Measurements from ENCODE around the gene PRLHR. TPM values are rescaled to one million over a fixed set of nuclear protein-coding genes. Genes with fewer than 3 reads are reported as not detected.

The PRLHR gene
- total and polyA plus RNA-seq, 2 of the 13 experiments (the other 11 are each of a cell fraction or from before 2014, with no cell fraction given) = not detected

DNA sequence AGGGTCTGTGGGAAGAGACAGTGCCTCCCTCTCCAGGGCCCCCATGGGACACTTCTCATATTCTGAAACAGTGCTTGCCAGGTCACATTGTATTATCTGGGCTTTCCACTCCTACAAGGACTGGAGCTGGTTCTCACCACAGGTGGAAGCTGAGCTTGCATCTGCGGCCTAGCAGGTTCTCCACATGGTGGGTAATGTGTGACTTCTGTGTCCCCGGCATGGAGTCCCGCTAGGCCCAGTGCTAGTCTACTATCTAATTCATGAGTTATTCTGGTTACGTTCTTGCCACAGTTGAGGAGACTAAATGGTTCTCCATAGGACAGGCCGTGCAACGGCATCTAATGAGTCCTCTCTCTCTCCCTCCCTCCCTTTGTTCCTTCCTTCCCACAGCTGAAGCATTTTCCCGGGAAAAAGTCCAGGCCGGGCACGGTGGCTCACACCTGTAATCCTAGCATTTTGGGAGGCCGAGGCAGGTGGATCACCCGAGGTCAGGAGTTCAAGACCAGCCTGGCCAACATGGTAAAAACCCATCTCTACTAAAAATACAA lies 27.7 kb downstream of the PRLHR start:
- FAIRE-seq (no peak), DNase-seq (ENCODE audit: low spot score) (no peak), ATAC-seq (no peak)
- POLR2A ChIA-PET = no interaction called here
- intact Hi-C loops (cut with micrococcal nuclease; ENCODE audit: unreplicated experiment) = loop anchor here (1.0 to 5.0 kb wide), 5 partner anchors 145 to 460 kb away; partner anchors contain the start of gene NANOS1
- H3K9me3 ChIP-seq (ENCODE audit: low read length) = no peaks in the 10 kb centered on the region
- H3K79me2 ChIP-seq (ENCODE audit: insufficient read depth, low read length) = no peaks in the 10 kb centered on the region
- in situ Hi-C loops (cut with HindIII; ENCODE audit: extremely low pct_ligation_motif_present, low pct_unique_long_range_greater_than_20kb) = loop anchor here (5.0 kb wide), 1 partner anchor 150 kb away; no protein-coding TSS in a partner anchor
- H3K27ac ChIP-seq (ENCODE audit: extremely low read length, insufficient read depth, low read length) = no peak overlapping the region
- no peaks in the 10 kb centered on the region for H4K20me1 ChIP-seq (ENCODE audit: insufficient read depth, low read length)
- H3K36me3 ChIP-seq (replicated peaks in 1 of 2; ENCODE audit: control insufficient read depth in 1 of 2, insufficient read depth in 2 of 2, low read length in 2 of 2) = no peaks in the 10 kb centered on the region
- no peak overlapping the region for H3K4me2 ChIP-seq (ENCODE audit: low read depth, low read length)
- TF ChIP-seq BRD4 (CRISPR knock-in tag; IDR thresholded peaks at IDR 0.05) (no peak), PAF1 (CRISPR knock-in tag; IDR thresholded peaks at IDR 0.05) (no peak), HOXA7 (CRISPR knock-in tag; IDR thresholded peaks at IDR 0.05) (no peak), ZNF775 (CRISPR knock-in tag; IDR thresholded peaks at IDR 0.05; ENCODE audit: borderline replicate concordance) (no peak), FOXP4 (CRISPR knock-in tag; IDR thresholded peaks at IDR 0.05) (no peak), DMAP1 (CRISPR knock-in tag; IDR thresholded peaks at IDR 0.05) (no peak), ZNF382 (CRISPR knock-in tag; IDR thresholded peaks at IDR 0.05; ENCODE audit: borderline replicate concordance) (no peak), IRF2 (CRISPR knock-in tag; IDR thresholded peaks at IDR 0.05) (no peak), ZFP90 (CRISPR knock-in tag; IDR thresholded peaks at IDR 0.05; ENCODE audit: borderline replicate concordance) (no peak), ZNF512B (CRISPR knock-in tag; IDR thresholded peaks at IDR 0.05; ENCODE audit: borderline replicate concordance) (no peak), ZNF234 (CRISPR knock-in tag; conservative IDR thresholded peaks at IDR 0.05) (no peak), ZNF552 (CRISPR knock-in tag; IDR thresholded peaks at IDR 0.05; ENCODE audit: borderline replicate concordance) (no peak), SP5 (CRISPR knock-in tag; IDR thresholded peaks at IDR 0.05; ENCODE audit: borderline replicate concordance, low read depth) (no peak), FOSL2 (CRISPR knock-in tag; IDR thresholded peaks at IDR 0.05) (no peak), ZNF619 (CRISPR knock-in tag; IDR thresholded peaks at IDR 0.05) (no peak)
- TF ChIP-seq, protein P1, sequence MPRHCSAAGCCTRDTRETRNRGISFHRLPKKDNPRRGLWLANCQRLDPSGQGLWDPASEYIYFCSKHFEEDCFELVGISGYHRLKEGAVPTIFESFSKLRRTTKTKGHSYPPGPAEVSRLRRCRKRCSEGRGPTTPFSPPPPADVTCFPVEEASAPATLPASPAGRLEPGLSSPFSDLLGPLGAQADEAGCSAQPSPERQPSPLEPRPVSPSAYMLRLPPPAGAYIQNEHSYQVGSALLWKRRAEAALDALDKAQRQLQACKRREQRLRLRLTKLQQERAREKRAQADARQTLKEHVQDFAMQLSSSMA (CRISPR knock-in tag; IDR thresholded peaks at IDR 0.05) = no peak
- H3K4me3 ChIP-seq (replicated peaks in 1 of 3; ENCODE audit: insufficient read depth in 1 of 3, low read depth in 2 of 3, low read length in 3 of 3) = no peak overlapping the region
- BruUV-seq (replicated peaks) = no TSS peak
- WGBS (ENCODE audit: low lambda C conversion rate) = 57% methylated on average over 11 of the region's 11 CpGs
- no peak overlapping the region for H2AFZ ChIP-seq (ENCODE audit: low read length)
- CTCF ChIA-PET (ENCODE audit: low intra/inter-chr PET ratio, low total read pairs) = interaction anchor here (0.8 to 2.1 kb wide), 2 partner anchors 153 to 283 kb away, joined by 3 to 19 read pairs; no protein-coding TSS in a partner anchor
- H3K9ac ChIP-seq (ENCODE audit: insufficient read depth, low read depth, low read length) = no peak overlapping the region
- H3K27me3 ChIP-seq (ENCODE audit: control insufficient read depth in 1 of 2, insufficient read depth in 2 of 2, low read length in 2 of 2) = peaks cover 0 to 27% of the 10 kb centered on the region in 2 experiments; a peak in 3 of 5 replicates
- H3K4me1 ChIP-seq (ENCODE audit: insufficient read depth, low read length) = peaks cover 6% of the 10 kb centered on the region

Measured in HepG2 (cell line).